Right ventricle myocardium inferior (tissue), 1 donor: ENCODE measurements around the gene SLCO6A1. TPM values are rescaled to one million over a fixed set of nuclear protein-coding genes. Genes with fewer than 3 reads are reported as not detected.

Experiments
- total RNA-seq: library from RNA; stranded (reverse); fragmentation: NEBNext Ultra II Directional; extraction: Animal tissue kit (Norgen Biotek cat#: 25700); gene quantifications from one replicate; pipeline ENCODE4 v1.2.1, GENCODE V29; 2021
- donor health status: DM: no; HTN: yes; CAD: no; lungs with severe emphysema.

Gene SLCO6A1
- total RNA-seq, 1 donor from 2014 or later = not detected

Other genes with a start within 250 kb of the SLCO6A1 start
- gene SLCO4C1, start 202.7 kb downstream of the SLCO6A1 start, total RNA-seq = 0.08 TPM